Non-pigmented ciliary epithelial cell (primary cell): ENCODE measurements around the gene METTL27.
"Not testable (repeated sequence)": the region's sequence is repeated elsewhere in the genome, so short reads cannot be mapped to it uniquely, and the experiment has no call there.

ENCODE experiments used
- DNase-seq: peaks from one replicate; pipeline ENCODE4 v3.0.0-alpha.2; 2010; ENCODE audit warnings: low read depth

The METTL27 gene, protein sequence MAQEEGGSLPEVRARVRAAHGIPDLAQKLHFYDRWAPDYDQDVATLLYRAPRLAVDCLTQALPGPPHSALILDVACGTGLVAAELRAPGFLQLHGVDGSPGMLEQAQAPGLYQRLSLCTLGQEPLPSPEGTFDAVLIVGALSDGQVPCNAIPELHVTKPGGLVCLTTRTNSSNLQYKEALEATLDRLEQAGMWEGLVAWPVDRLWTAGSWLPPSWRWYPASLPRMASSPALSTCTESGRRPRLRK

GRCh38 chr7:73842067-73842976 is at the start of gene METTL27:
METTL27 (minus strand) TSS chr7:73842516; CDS start chr7:73842140, 376 bp downstream.
- DNase-seq, result peak; percentile 48

DNA sequence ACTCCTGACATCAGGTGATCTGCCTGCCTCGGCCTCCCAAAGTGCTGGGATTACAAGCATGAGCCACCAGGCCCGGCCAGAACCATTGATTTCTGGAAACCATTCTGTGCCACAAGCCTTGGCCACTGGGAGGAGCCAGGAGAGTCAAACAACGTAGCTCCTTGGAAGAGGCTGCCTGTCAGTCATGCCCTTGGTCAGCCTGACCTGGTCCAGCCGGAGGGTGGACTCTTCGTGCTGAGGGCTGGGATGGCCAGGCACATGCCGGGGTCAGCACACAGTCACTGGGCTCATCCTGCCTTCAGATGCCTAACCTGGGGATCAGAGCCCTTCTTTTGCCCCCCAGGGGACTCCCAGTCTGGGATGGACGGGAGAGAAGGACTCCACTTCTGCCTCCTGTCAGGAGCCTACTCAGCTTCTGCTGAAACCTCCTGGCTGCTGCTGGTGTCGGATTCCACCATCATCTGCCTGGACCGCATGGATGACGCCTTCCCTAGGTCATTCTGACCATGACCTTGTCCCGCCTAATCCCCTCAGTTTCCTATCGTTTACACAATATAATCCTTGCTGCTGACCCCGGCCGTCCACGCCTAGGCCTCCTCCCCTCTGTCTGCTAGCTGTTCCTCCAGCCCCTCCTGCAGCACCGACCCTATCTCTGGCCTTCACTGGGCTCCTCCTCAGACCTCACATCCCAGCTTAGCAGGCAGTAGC is 49.0 kb upstream of the METTL27 start:
- no peak for DNase-seq

GRCh38 chr7:73890555-73891147 is 48.3 kb upstream of the METTL27 start:
- DNase-seq, result no peak

DNA sequence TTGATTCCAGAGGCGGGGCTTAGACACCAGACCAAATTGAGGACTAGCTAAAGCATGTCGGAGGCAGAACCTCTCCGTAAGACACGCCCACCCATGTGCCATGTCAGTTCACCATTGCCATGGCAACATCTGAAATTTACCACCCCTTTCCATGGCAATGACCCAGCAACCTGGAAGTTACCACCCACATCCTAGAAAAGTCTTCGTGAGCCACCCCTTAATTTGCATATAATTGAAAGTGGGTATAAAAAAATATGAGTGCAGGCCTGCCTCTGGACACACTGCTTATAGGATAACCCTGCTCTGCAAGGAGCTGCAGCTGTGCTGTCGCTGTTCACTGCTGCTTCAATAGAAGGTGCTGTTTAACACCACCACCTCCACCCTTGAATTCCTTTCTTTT is 46.6 kb upstream of the METTL27 start:
- DNase-seq, result no peak

- DNase-seq, result no peak
Measured at GRCh38 chr7:73887762-73888161, 45.4 kb upstream of the METTL27 start.

DNA sequence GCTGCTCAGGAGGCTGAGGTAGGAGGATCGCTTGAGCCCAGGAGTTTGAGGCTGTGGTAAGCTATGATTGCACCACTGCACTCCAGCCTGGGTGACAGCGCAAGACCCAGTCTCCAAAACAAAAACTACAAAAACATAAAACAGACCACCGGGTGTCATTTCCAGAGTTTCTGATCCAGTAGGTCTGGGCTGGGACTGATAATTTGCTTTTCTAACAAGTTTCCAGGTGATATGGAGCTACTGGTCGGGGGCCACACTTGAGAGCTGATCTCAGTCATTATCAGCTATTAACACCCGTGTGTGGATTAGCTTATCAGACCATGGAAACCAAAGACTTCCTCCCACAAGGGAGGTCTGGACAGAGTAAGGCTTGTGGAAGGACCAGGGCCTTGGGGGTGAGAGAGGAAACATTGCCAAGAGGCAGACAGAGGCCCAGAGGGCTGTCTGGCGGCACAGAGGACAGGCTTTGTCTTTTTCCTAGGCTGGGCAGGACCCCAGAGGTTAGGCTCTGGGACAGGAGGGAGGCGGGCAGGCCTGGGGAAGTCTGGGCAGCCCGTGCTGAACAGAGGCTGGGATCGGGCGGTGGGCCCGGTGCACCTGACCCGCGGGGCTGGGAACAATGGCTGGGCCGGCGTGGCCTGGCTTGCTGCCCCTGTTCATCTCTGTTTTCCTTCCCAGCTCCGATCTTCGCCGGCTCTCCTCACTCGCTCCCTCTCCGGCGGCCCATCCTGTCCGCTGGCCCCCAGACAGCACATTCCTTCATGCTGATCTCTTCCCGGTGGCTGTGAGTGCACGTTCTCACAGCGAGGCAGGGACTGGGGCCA is 43.9 kb upstream of the METTL27 start:
- no peak for DNase-seq

GRCh38 chr7:73885433-73885974 is 43.2 kb upstream of the METTL27 start:
- DNase-seq, result no peak

- not testable (repeated sequence) for DNase-seq
Measured at GRCh38 chr7:73884867-73885422, 42.6 kb upstream of the METTL27 start.

DNA sequence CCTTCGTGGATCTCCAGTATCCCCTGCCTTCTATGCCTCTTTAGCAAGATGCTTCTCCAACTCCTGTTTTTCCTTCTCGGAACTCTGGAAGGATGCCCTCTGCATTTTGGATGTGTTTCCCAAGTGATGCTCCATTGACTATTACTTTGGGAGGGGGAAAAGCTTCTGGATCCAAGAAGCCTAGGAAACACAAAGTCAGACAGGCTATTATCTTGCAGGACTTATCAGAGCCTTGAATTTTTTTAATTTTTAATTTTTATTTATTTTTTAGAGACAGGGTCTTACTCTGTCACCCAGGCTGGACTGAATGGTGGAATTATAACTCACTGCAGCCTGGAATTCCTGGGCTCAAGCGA is 39.7 kb upstream of the METTL27 start:
- DNase-seq, result no peak

DNA sequence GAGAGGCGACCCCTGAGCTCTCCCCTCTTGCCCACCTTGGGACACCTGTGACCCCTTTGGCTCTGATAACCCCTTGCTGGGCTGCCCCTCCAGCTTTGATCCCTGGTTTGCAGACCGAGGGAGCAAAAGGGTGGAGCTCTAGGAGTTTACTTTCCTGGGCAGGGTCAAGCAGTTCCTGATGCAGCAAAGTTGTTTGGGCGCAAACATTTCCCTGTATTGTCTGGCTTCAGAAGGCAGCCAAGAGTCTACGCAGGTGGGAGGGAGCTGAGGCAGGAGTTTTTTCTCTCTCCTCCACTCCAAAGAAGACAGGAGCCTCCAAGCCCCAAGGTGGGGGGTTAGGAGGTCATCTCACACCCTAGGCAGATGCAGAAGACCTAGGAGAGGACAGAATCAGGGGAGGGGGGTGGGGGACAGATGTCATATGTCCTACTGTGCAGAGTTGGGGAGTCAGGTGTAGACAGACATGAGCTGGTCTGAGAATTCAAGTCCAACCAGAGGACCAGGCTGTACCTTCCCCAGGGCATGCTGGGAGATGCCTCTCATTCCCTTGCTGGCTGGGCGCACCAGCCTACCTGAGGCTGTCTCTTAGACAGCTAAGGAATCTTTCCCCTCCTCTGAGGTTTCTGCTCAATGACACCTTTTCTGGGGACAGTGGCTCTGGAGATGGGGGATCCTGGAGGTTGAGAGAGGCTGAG is 39.2 kb upstream of the METTL27 start:
- no peak for DNase-seq

DNA sequence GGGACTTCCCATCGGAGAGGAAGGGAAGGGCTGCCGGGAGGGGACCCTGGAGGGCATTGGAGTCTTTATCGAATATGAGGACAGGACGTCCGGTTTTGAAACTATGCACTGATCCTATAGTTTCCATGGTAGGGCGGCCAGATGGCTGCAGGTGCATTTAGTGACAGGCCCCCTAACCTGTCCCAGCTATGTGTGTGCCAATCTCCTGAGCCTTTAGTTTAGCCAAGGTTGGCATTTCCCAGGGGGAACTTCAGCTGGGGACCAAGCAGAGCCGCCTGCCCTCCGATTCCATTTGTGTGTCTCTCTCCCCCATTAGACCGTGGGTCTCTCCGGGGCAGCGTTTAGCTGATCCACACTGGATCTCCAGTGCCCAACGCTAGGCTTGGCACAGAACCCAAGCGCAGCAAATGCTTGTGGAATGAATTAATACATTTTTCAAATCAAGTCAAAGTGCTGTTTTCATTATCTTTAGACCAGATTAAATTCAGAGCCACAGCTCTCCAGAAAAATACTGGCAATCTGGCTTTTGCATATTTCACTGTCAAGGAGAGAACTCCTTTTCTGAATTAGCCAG is 38.5 kb upstream of the METTL27 start:
- no peak for DNase-seq

DNA sequence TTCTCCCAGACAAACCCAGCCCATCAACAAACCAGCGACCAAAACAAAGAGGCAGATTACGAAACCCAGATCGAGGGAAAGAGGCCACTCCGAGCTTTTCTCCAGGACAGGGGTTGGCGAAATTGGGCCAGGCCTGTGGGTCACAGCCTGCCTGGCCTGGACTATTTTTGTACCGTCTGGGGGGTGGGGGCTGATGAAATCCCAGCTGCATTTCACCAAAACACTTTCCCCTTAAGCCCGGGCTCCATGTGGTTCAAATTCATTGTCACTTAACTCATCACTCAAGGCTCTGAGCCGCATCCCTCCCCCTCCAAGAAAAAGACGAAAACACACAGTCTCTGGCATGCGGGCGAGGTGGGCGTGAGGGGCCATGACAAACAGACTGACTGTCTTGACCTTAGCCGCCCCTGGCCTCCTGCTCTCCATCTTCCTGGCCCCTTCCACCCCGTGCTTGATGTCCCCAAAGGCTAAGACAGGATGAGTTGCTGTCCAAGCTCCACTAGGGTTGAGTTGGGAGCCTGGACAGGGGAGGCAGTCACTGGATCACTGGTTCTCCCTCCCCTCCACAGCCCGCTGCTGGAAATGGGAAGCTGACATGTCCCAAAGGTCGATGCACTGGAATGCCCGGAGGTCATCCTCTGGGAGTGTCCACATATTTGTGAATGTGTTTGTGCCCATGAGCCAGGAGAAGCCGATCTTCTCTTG is 37.8 kb upstream of the METTL27 start:
- DNase-seq, result no peak

DNA sequence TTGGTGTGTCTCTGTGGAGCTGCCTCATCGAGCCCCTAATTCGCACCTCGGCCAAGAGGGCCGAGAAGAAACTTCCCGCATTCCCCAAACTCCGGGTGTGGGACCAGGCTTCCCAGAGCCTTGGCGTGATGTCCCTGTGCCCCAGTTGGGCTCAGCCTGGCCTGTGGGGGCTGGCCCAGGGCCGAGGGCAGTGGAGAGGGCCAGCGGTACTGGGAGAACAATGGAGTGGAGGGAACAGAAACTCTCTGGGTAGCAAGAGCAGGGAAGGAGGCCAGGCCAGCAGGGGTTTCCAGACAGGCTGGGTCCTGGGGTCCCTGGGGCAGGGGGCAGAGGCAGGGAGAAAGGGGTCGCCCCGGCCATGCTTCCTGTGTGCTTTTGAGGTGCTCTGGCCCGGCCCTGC is 34.7 kb upstream of the METTL27 start:
- DNase-seq, result no peak

DNA sequence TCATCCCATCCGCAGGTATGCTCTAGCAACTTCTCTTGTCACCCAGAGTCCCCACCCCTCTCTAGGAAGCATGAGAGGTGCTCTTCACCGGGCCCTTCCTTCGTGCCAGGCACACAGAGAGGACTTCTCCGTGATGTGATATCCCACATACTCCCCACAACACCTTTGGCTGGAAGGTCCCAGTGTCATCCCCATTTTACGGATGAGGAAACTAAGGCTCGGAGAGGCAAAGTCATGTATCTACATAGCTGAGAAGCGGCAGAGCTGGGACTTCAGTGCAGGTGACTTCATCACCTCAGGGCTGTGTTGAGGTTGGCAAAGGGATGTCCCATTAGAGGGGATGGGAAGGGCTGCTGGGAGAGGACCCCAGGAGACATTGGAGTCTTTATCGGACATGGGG is 34.0 kb upstream of the METTL27 start:
- no peak for DNase-seq

DNA sequence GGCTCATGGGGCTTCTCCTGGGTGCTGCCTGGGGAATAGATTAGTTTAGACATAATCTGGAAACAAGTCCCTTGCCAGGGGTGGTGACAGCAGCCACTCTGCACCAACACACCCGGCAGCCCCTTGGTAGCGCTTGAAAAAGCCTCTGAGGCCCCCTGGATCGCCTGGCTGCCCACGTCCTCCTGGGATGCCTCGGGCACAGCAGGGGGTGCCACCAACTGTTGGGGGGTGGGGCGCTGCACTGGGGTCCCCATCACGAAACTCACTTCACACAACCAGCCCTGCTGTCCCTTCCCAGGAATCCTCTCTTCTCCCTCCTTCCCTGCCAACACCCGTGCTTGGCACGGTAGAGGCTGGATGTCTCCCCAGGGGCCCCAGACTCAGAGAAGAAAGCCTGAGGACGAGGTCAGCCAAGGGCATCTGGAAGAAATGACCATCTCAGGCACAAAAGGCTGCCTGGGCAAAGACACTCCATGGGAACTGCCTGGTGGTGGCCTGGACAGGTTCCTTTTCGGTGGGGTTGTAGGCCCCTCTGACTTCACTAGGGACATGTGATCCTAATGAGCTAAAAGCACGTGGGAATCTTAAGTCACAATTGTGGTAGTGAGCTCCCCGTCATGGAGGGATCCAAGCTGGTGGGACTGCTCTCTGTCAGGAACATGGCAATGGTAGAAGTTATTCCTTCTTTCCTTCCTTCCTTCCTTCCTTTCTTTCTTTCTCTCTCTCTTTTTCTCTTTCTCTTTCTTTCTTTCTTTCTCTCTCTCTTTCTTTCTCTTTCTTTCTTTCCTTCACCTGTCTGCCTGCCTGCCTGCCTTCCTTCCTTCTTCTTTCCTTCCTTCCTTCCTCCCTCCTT is 30.0 kb upstream of the METTL27 start:
- no peak for DNase-seq

- no peak for DNase-seq
Measured at GRCh38 chr7:73871163-73872011, 29.1 kb upstream of the METTL27 start.

- DNase-seq, result no peak
Measured at GRCh38 chr7:73870041-73870492, 27.8 kb upstream of the METTL27 start.
